Tibial nerve (tissue), 4 donors: ENCODE results near the gene MAPK8IP1. TPM values are rescaled to one million over a fixed set of nuclear protein-coding genes. Genes with fewer than 3 reads are reported as not detected.
A peak's percentile ranks its signal among the peaks of the same experiment; 100 is the strongest.

Experiments
- DNase-seq, 2 donors: peaks; one replicate each; pipeline ENCODE4 v3.0.0-alpha.2; 2019; ENCODE audit warnings: low spot score in 2 of 2
- H3K27ac ChIP-seq, 4 donors: fragments of 200-600 bp; sonication (generic) in 3 of 4; one replicate each; pipeline ENCODE4 v1.5.1; 2017 to 2019; ENCODE audit warnings: mild to moderate bottlenecking in 1 of 4
- H3K27me3 ChIP-seq, 2 donors: fragments of 200-600 bp; sonication (generic) in 1 of 2; one replicate each; pipeline versions ENCODE4 v1.5.1 to v1.6.0; 2017 to 2019
- H3K36me3 ChIP-seq, 3 donors: fragments of 200-600 bp; sonication (generic); one replicate each; pipeline ENCODE4 v1.5.1; 2018 to 2019
- H3K4me1 ChIP-seq, 4 donors: fragments of 200-600 bp; sonication (generic) in 3 of 4; one replicate each; pipeline ENCODE4 v1.5.1; 2017 to 2019
- H3K4me3 ChIP-seq, 4 donors: fragments of 200-600 bp; sonication (generic) in 3 of 4; one replicate each; pipeline ENCODE4 v1.5.1; 2017 to 2019; ENCODE audit warnings: mild to moderate bottlenecking in 1 of 4, moderate library complexity in 1 of 4
- H3K9me3 ChIP-seq, 4 donors: fragments of 200-600 bp; sonication (generic) in 3 of 4; one replicate each; pipeline ENCODE4 v1.5.1; 2017 to 2019
- EP300 ChIP-seq, 2 donors: sonication (generic); formaldehyde crosslinking; IDR thresholded peaks; one replicate each; pipeline ENCODE4 v1.6.1; 2017; ENCODE audit warnings: antibody characterized with exemption in 2 of 2, mild to moderate bottlenecking in 1 of 2
- POLR2A ChIP-seq, 2 donors: fragments of 450-650 bp; IDR thresholded peaks; one replicate each; pipeline ENCODE4 v1.6.1; 2017; ENCODE audit warnings: antibody characterized with exemption in 2 of 2, mild to moderate bottlenecking in 2 of 2, moderate library complexity in 2 of 2
- WGBS, 2 donors: methylation state at CpG; one replicate each; pipeline ENCODE4 v1.1.5; 2018; 5-methylcytosine and 5-hydroxymethylcytosine counted together
- total RNA-seq, 4 donors: library from RNA; depleted of rRNA; stranded (reverse); fragments of >200 nt; gene quantifications; one replicate each; pipeline ENCODE4 v1.1.0, GENCODE V29; 2016
- TF ChIP-seq, protein P1 (sequence below), 5 experiments: fragments of 200-600 bp in 3 of 5; fragments of 450-650 bp in 2 of 5; sonication (generic) in 3 of 5; IDR thresholded peaks; one replicate each; pipeline ENCODE4 v1.5.1; 2016 to 2019; ENCODE audit warnings: antibody characterized with exemption in 5 of 5, mild to moderate bottlenecking in 3 of 5, moderate library complexity in 2 of 5

The MAPK8IP1 gene
- total RNA-seq, 4 donors from 2014 or later, result 165 to 298 (median 230) TPM

DNA sequence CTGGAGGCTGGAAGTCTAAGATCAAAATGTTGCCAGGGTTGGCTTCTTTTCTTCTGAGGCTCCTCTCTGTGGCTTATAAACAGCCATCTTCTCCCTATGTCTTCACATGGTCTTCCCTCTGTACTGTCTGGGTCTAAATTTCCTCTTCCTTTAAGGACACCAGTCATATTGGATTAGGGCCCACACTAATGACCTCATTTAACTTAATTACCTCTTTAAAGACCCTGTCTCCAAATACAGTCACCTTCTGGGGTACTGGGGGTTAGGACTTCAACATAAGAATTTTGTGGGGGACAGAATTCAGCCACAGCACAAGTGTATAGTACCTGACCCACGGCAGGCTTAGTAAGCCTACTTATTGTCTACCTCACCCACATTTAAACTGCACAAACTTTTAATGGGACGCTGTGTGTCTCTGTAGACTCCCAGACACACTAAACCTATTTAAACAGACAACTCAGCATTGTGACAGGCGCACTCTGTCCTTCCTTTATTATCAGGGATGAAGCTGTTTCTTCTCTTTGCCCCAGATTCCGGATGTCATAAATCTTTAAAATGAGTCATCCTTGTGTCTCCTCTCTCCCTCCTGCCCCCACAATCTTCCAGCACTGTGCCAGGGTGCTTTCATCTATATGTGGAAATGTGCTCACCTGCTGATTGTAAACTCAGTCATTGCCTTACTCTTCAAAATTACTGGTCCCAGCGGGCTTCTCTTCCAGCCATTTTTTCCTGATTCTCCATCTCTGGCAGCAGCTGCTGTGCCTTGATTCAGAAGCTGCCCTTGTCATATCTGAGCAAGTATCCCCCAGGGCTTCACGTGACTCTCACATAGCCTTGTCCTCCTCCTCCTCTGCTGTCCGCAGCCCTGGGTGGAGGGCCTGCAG is 5.4 kb upstream of the MAPK8IP1 start:
- no peaks in the 10 kb centered on the region for H3K9me3 ChIP-seq
- peaks cover 0 to 4% (median under 1%) of the 10 kb centered on the region in 4 donors for H3K4me1 ChIP-seq
- DNase-seq, result no peak
- TF ChIP-seq, protein P1, sequence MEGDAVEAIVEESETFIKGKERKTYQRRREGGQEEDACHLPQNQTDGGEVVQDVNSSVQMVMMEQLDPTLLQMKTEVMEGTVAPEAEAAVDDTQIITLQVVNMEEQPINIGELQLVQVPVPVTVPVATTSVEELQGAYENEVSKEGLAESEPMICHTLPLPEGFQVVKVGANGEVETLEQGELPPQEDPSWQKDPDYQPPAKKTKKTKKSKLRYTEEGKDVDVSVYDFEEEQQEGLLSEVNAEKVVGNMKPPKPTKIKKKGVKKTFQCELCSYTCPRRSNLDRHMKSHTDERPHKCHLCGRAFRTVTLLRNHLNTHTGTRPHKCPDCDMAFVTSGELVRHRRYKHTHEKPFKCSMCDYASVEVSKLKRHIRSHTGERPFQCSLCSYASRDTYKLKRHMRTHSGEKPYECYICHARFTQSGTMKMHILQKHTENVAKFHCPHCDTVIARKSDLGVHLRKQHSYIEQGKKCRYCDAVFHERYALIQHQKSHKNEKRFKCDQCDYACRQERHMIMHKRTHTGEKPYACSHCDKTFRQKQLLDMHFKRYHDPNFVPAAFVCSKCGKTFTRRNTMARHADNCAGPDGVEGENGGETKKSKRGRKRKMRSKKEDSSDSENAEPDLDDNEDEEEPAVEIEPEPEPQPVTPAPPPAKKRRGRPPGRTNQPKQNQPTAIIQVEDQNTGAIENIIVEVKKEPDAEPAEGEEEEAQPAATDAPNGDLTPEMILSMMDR (IDR thresholded peaks at IDR 0.05), result no peak
- no peak for TF ChIP-seq EP300 (IDR thresholded peaks at IDR 0.05)
- TF ChIP-seq POLR2A (IDR thresholded peaks at IDR 0.05), result no peak
- H3K36me3 ChIP-seq, result peaks cover 0 to 80% (median 0%) of the 10 kb centered on the region in 3 donors
- H3K27ac ChIP-seq, result peak overlapping the region in 1 of 4 donors; percentile 64
- no peak overlapping the region for H3K4me3 ChIP-seq
- 59 to 67% methylated on average over 7 of the region's 7 CpGs for WGBS, 2 donors
- no peaks in the 10 kb centered on the region for H3K27me3 ChIP-seq

DNA sequence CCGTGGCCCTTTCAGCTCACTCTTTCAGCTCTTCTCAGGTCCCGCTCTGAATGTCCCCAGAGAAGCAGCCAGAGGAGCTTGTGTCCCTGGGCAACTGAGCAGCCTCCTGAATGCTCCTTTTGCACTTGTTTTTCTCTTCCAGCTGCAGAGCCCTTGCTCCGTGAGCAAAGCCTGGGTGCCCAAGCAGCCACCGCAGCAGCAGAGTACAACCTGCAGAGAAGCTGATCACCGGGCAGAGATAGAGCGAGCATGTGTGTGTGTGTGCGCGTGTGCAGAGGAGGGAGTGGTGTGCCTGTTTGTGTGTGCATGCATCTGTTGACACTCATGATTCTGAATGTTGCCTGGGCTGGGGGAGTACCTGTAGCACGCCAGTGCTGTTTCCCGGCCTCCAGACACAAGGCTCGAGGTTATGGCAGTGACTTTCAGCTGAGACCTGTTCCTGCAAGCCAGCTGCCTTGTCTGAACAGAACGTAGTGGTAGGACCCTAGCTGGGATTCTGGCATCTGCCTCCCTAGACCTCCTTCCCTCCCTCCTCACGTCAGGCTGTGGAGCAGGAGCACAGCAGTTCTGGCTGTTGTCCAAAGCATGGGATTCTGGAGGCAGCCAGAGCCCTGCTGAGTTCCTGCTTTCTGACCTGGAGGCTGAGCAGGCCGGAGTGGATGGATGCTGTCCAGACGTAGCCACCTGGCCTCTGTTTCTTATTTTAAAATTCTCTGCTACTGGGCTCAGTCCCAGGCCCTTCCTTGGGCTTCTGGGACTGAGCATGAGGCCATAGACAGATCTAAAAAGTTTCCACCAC is 4.5 kb upstream of the MAPK8IP1 start:
- 76 to 84% methylated on average over 12 to 15 of the region's 15 CpGs for WGBS, 2 donors
- no peak overlapping the region for H3K4me3 ChIP-seq
- no peaks in the 10 kb centered on the region for H3K9me3 ChIP-seq
- H3K4me1 ChIP-seq, result peaks cover 0 to 11% (median 4%) of the 10 kb centered on the region in 4 donors
- no peak for DNase-seq
- H3K27ac ChIP-seq, result peak overlapping the region in 2 of 4 donors; percentile 38 to 64
- H3K36me3 ChIP-seq, result peaks cover 0 to 71% (median 0%) of the 10 kb centered on the region in 3 donors
- peaks cover 0 to 3% of the 10 kb centered on the region in 2 donors for H3K27me3 ChIP-seq
- TF ChIP-seq EP300 (IDR thresholded peaks at IDR 0.05) (no peak), POLR2A (IDR thresholded peaks at IDR 0.05) (no peak)
- TF ChIP-seq, protein P1 (IDR thresholded peaks at IDR 0.05), result no peak

DNA sequence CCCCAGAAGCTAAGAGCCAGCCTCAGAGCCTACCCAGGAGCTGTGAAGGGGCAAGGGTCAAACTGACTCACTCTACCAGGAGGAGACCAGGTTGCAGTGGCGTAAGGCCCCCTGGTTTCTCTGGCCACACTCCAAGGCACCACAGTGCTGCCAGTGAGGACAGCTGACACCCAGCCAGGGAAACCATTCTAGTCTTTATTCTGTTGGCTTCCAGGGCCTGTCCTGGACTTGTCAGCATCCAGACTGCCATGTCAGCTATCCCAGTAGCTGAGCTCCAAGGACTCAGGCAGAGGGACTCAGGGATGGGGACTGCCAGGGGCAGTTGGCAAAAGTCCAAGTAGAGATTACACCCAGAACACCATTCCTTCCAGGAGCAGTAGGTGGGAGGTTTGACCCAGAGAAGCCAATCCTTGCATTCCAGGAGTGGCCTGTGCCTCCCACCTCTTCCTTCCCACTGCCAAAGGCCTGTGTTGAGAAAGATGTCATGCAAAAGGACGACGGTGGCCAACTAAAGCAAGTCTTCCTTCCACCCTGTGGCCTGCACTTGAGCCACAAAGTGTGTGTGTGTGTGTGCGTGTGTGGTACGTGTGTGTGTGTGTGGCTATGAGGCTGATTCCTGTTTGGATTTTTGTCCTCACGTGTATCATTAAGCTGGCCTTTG is 3.6 kb upstream of the MAPK8IP1 start:
- H3K4me1 ChIP-seq, result peaks cover 0 to 18% (median 6%) of the 10 kb centered on the region in 4 donors
- H3K4me3 ChIP-seq, result no peak overlapping the region
- H3K36me3 ChIP-seq, result peaks cover 0 to 62% (median 0%) of the 10 kb centered on the region in 3 donors
- peaks cover 0 to 4% of the 10 kb centered on the region in 2 donors for H3K27me3 ChIP-seq
- whole genome bisulfite sequencing, 2 donors, result 59 to 69% methylated on average over 6 of the region's 6 CpGs
- DNase-seq, result no peak
- H3K9me3 ChIP-seq, result no peaks in the 10 kb centered on the region
- peak overlapping the region in 2 of 4 donors; percentile 62 to 64 for H3K27ac ChIP-seq
- TF ChIP-seq POLR2A (IDR thresholded peaks at IDR 0.05) (no peak), EP300 (IDR thresholded peaks at IDR 0.05) (peak in 1 of 2 donors; percentile 32)

GRCh38 chr11:45884596-45885185 is 760 bp upstream of the MAPK8IP1 start:
- Histone ChIP-seq H3K27me3 (peaks cover 0 to 4% of the 10 kb centered on the region in 2 donors), H3K36me3 (peaks cover 0 to 36% (median 0%) of the 10 kb centered on the region in 3 donors), H3K9me3 (no peaks in the 10 kb centered on the region), H3K4me3 (peak overlapping the region in 1 of 4 donors; percentile 68), H3K4me1 (peaks cover 0 to 18% (median 6%) of the 10 kb centered on the region in 4 donors), H3K27ac (peak overlapping the region in 2 of 4 donors; percentile 21 to 36)
- DNase-seq, result no peak
- 78 to 80% methylated on average over 10 of the region's 10 CpGs for WGBS, 2 donors
- TF ChIP-seq EP300 (IDR thresholded peaks at IDR 0.05) (peak in 1 of 2 donors; percentile 7), POLR2A (IDR thresholded peaks at IDR 0.05) (no peak)
- TF ChIP-seq, protein P1 (IDR thresholded peaks at IDR 0.05), result no peak
